Measurements from ENCODE around the gene ERF.

ERF gene

DNA sequence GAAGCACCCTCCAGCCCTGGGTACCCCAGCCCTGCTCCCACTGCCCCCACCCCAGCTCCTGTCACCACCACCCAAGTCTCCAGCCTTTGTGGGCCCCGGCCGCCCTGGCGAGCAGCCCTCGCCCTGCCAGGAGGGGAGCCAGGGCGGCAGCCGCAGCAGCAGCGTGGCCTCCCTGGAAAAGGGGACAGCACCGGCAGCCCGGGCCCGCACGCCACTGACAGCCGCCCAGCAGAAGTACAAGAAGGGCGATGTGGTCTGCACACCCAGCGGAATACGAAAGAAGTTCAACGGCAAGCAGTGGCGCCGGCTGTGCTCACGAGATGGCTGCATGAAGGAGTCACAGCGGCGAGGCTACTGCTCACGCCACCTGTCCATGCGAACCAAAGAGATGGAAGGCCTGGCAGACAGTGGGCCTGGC is 18.1 kb upstream of the ERF start:
- TF ChIP-seq CTCF (conservative IDR thresholded peaks at IDR 0.05), result no peak
- no peak overlapping the region for H3K27ac ChIP-seq

GRCh38 chr19:42272535-42272897 is 17.6 kb upstream of the ERF start:
- H3K27ac ChIP-seq, result no peak overlapping the region
- no peak for TF ChIP-seq CTCF (conservative IDR thresholded peaks at IDR 0.05)

DNA sequence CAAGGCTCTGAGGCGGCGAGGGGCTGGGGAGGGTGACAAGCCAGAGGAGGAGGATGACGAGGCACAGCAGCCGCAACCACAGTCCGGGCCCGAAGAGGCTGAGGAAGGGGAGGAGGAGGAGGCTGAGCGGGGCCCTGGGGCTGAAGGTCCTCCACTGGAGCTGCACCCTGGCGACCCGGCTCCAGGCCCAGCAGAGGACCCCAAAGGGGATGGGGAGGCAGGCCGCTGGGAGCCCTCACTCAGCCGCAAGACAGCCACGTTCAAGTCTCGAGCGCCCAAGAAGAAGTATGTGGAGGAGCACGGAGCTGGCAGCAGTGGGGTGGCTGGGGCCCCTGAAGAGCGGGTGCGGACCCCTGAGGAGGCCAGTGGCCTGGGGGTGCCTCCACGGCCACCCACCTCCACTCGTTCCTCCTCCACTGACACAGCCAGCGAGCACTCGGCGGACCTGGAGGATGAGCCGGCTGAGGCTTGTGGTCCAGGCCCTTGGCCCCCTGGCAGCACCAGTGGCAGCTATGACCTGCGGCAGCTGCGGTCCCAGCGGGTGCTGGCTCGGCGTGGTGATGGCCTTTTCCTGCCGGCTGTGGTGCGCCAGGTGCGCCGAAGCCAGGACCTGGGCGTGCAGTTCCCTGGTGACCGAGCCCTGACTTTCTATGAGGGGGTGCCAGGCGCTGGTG is 17.1 kb upstream of the ERF start:
- H3K27ac ChIP-seq, result no peak overlapping the region; the same call in 1 of the 2 replicates
- TF ChIP-seq CTCF (conservative IDR thresholded peaks at IDR 0.05), result no peak

- H3K27ac ChIP-seq, result peak overlapping the region; percentile 98
- TF ChIP-seq CTCF (conservative IDR thresholded peaks at IDR 0.05), result no peak
These were observed 16.1 kb upstream of the ERF start for GRCh38 chr19:42271045-42271419.

- peak overlapping the region; percentile 98 for H3K27ac ChIP-seq
These were observed 15.6 kb upstream of the ERF start for GRCh38 chr19:42270346-42271044.

GRCh38 chr19:42269478-42270345 is 14.8 kb upstream of the ERF start:
- peak overlapping the region; percentile 98 for H3K27ac ChIP-seq
- TF ChIP-seq CTCF (conservative IDR thresholded peaks at IDR 0.05), result no peak

More at GRCh38 chr19:42270346-42271044, 15.6 kb upstream of the ERF start:
- TF ChIP-seq CTCF (conservative IDR thresholded peaks at IDR 0.05), result no peak
